CD1c-positive myeloid dendritic cell (primary cell): ENCODE results near the gene CBX4.
A peak's percentile ranks its signal among the peaks of the same experiment; 100 is the strongest.
"Not testable (repeated sequence)": the region's sequence is repeated elsewhere in the genome, so short reads cannot be mapped to it uniquely, and the experiment has no call there.

Experiments used
- DNase-seq: peaks from one replicate; pipeline ENCODE4 v3.0.0-alpha.2; 2016; ENCODE audit errors: extremely low spot score

Gene CBX4

GRCh38 chr17:79859676-79860615 lies 20.7 kb upstream of the CBX4 start:
- no peak for DNase-seq

GRCh38 chr17:79857095-79857494 lies 17.9 kb upstream of the CBX4 start:
- DNase-seq: no peak

GRCh38 chr17:79855331-79856124 lies 16.3 kb upstream of the CBX4 start:
- no peak for DNase-seq

- no peak for DNase-seq
These were observed 15.1 kb upstream of the CBX4 start for GRCh38 chr17:79854080-79855060.

- not testable (repeated sequence) for DNase-seq
These were observed 13.9 kb upstream of the CBX4 start for GRCh38 chr17:79853168-79853567.

- DNase-seq: peak; percentile 59
These were observed 13.5 kb upstream of the CBX4 start for GRCh38 chr17:79852748-79853147.

- DNase-seq: no peak
These were observed 12.2 kb upstream of the CBX4 start for GRCh38 chr17:79851461-79851817.

- no peak for DNase-seq
These were observed 11.6 kb upstream of the CBX4 start for GRCh38 chr17:79850571-79851460.

GRCh38 chr17:79849953-79850352 lies 10.7 kb upstream of the CBX4 start:
- no peak for DNase-seq

GRCh38 chr17:79848370-79848766 lies 9.1 kb upstream of the CBX4 start:
- DNase-seq: no peak

- no peak for DNase-seq
These were observed 8.6 kb upstream of the CBX4 start for GRCh38 chr17:79847698-79848369.

- peak; percentile 83 for DNase-seq
These were observed 6.3 kb upstream of the CBX4 start for GRCh38 chr17:79845601-79845949.

GRCh38 chr17:79844869-79845600 lies 5.8 kb upstream of the CBX4 start:
- DNase-seq: peak; percentile 21

GRCh38 chr17:79843816-79844800 lies 4.9 kb upstream of the CBX4 start:
- peak; percentile 35 for DNase-seq

GRCh38 chr17:79843474-79843815 lies 4.2 kb upstream of the CBX4 start:
- no peak for DNase-seq

- no peak for DNase-seq
These were observed 3.6 kb upstream of the CBX4 start for GRCh38 chr17:79842656-79843473.

GRCh38 chr17:79842136-79842655 lies 3.0 kb upstream of the CBX4 start:
- no peak for DNase-seq
